Transverse colon (tissue), 4 donors: ENCODE measurements around the gene PDCL2. TPM values are rescaled to one million over a fixed set of nuclear protein-coding genes. Genes with fewer than 3 reads are reported as not detected.

ENCODE experiments used
- DNase-seq: peaks from one replicate; pipeline ENCODE4 v3.0.0-alpha.2; 2019
- H3K27ac ChIP-seq, 4 donors: fragments of 200-600 bp; sonication (generic); 2 replicates each; pipeline ENCODE4 v1.5.1; 2016 to 2018; ENCODE audit warnings: inconsistent platforms in 4 of 4
- H3K27me3 ChIP-seq: fragments of 200-600 bp; sonication (generic); 2 replicates; pipeline ENCODE4 v1.5.1; 2017; ENCODE audit warnings: inconsistent platforms
- H3K36me3 ChIP-seq, 4 donors: fragments of 200-600 bp; sonication (generic); 2 replicates each; pipeline ENCODE4 v1.5.1; 2017 to 2019; ENCODE audit warnings: inconsistent platforms in 4 of 4
- H3K4me1 ChIP-seq, 4 donors: fragments of 200-600 bp; sonication (generic); 2 replicates each; pipeline ENCODE4 v1.5.1; 2017 to 2020; ENCODE audit warnings: inconsistent platforms in 4 of 4
- H3K4me3 ChIP-seq, 4 donors: fragments of 200-600 bp; sonication (generic); 1 replicate in 1 of 4; 2 replicates in 3 of 4; pipeline versions ENCODE4 v1.5.1 to v1.6.1; 2017 to 2019; ENCODE audit warnings: inconsistent platforms in 4 of 4
- H3K9me3 ChIP-seq, 2 donors: fragments of 200-600 bp; sonication (generic); 2 replicates each; pipeline ENCODE4 v1.5.1; 2017 to 2019; ENCODE audit warnings: inconsistent platforms in 2 of 2
- CTCF ChIP-seq, 5 experiments: fragments of 200-600 bp in 3 of 5; fragments of 450-650 bp in 2 of 5; sonication (generic) in 3 of 5; IDR thresholded peaks; 1 replicate in 2 of 5; 2 replicates in 3 of 5; pipeline ENCODE4 v1.5.1; 2016 to 2017; ENCODE audit warnings: antibody characterized with exemption in 5 of 5, inconsistent platforms in 3 of 5, mild to moderate bottlenecking in 2 of 5, moderate library complexity in 1 of 5
- EP300 ChIP-seq: sonication (generic); formaldehyde crosslinking; IDR thresholded peaks from one replicate; pipeline ENCODE4 v1.6.1; 2017; ENCODE audit warnings: antibody characterized with exemption, low read depth
- POLR2A ChIP-seq: fragments of 450-650 bp; IDR thresholded peaks from one replicate; pipeline ENCODE4 v1.6.1; 2016; ENCODE audit warnings: antibody characterized with exemption, mild to moderate bottlenecking, moderate library complexity
- POLR2AphosphoS5 ChIP-seq, 3 donors: sonication (generic); formaldehyde crosslinking; IDR thresholded peaks; one replicate each; pipeline ENCODE4 v1.6.1; 2016; ENCODE audit warnings: antibody characterized with exemption in 3 of 3
- WGBS, 2 donors: methylation state at CpG; one replicate each; pipeline ENCODE4 v1.1.5; 2018; ENCODE audit warnings: low coverage in 1 of 2; 5-methylcytosine and 5-hydroxymethylcytosine counted together
- in situ Hi-C, 4 donors: fragments of 200-750 bp; cut with MboI; loops; one replicate each; pipeline versions ENCODE4 v1.15.0 to v1.15.1; 2017; ENCODE audit warnings: low sequenced_read_pairs in 3 of 4, low pct_ligation_motif_present in 1 of 4, low pct_unique_long_range_greater_than_20kb in 1 of 4
- intact Hi-C: fragments of 100-400 bp; cut with DNase I; formaldehyde crosslinking; loops from one replicate; pipeline ENCODE4 v1.15.1; 2023; ENCODE audit warnings: low total_unique reads
- total RNA-seq, 4 donors: library from RNA; depleted of rRNA; stranded (reverse); fragments of >200 nt; gene quantifications; one replicate each; pipeline ENCODE4 v1.1.0, GENCODE V29; 2016

The PDCL2 gene
- total RNA-seq, 4 donors from 2014 or later = not detected

- Histone ChIP-seq H3K4me1 (no peaks in the 10 kb centered on the region), H3K9me3 (no peaks in the 10 kb centered on the region), H3K27ac (no peak overlapping the region), H3K27me3 (no peaks in the 10 kb centered on the region), H3K4me3 (no peak overlapping the region), H3K36me3 (no peaks in the 10 kb centered on the region)
- intact Hi-C loops = no loop called here
- DNase-seq = no peak
- TF ChIP-seq POLR2AphosphoS5 (IDR thresholded peaks at IDR 0.05) (no peak), CTCF (IDR thresholded peaks at IDR 0.05) (no peak), POLR2A (no peak), EP300 (no peak)
- in situ Hi-C loops = loop anchor here in 1 of 4 donors (25.0 kb wide), 1 partner anchor 201 kb away; the partner anchor contains the start of gene SRD5A3
These were observed 53.5 kb downstream of the PDCL2 start for GRCh38 chr4:55538531-55538930.

GRCh38 chr4:55534306-55534705 lies 57.7 kb downstream of the PDCL2 start:
- Histone ChIP-seq H3K36me3 (no peaks in the 10 kb centered on the region), H3K4me3 (no peak overlapping the region), H3K27ac (no peak overlapping the region), H3K4me1 (no peaks in the 10 kb centered on the region), H3K9me3 (peaks cover 0 to 3% of the 10 kb centered on the region in 2 donors), H3K27me3 (no peaks in the 10 kb centered on the region)
- in situ Hi-C loops = loop anchor here in 1 of 4 donors (25.0 kb wide), 1 partner anchor 197 kb away; the partner anchor contains the start of gene SRD5A3
- no peak for DNase-seq
- no peak for TF ChIP-seq POLR2A
- no peak for TF ChIP-seq CTCF (IDR thresholded peaks at IDR 0.05)
- TF ChIP-seq POLR2AphosphoS5 (IDR thresholded peaks at IDR 0.05) = no peak
- no peak for TF ChIP-seq EP300
- intact Hi-C loops = no loop called here

GRCh38 chr4:55530691-55531090 lies 61.4 kb downstream of the PDCL2 start:
- H3K36me3 ChIP-seq = no peaks in the 10 kb centered on the region
- H3K4me3 ChIP-seq = no peak overlapping the region
- H3K27ac ChIP-seq = no peak overlapping the region
- intact Hi-C loops = no loop called here
- no peaks in the 10 kb centered on the region for H3K4me1 ChIP-seq
- in situ Hi-C loops = loop anchor here in 1 of 4 donors (25.0 kb wide), 1 partner anchor 193 kb away; the partner anchor contains the start of gene SRD5A3
- TF ChIP-seq POLR2AphosphoS5 (IDR thresholded peaks at IDR 0.05) (no peak), POLR2A (no peak), EP300 (no peak), CTCF (IDR thresholded peaks at IDR 0.05) (no peak)
- H3K9me3 ChIP-seq = peaks cover 0 to 3% of the 10 kb centered on the region in 2 donors
- H3K27me3 ChIP-seq = no peaks in the 10 kb centered on the region
- 78 to 100% methylated on average over 2 to 4 of the region's 4 CpGs for WGBS, 2 donors
- no peak for DNase-seq

GRCh38 chr4:55530167-55530566 lies 61.9 kb downstream of the PDCL2 start:
- WGBS, 2 donors = 90 to 96% methylated on average over 3 to 4 of the region's 4 CpGs
- Histone ChIP-seq H3K27ac (no peak overlapping the region), H3K4me1 (no peaks in the 10 kb centered on the region), H3K36me3 (no peaks in the 10 kb centered on the region), H3K9me3 (peaks cover 0 to 3% of the 10 kb centered on the region in 2 donors), H3K4me3 (no peak overlapping the region), H3K27me3 (no peaks in the 10 kb centered on the region)
- no peak for TF ChIP-seq CTCF (IDR thresholded peaks at IDR 0.05)
- no peak for TF ChIP-seq POLR2A
- no peak for TF ChIP-seq EP300
- TF ChIP-seq POLR2AphosphoS5 (IDR thresholded peaks at IDR 0.05) = no peak
- no peak for DNase-seq
- intact Hi-C loops (no loop called here), in situ Hi-C loops (loop anchor here in 1 of 4 donors (25.0 kb wide), 1 partner anchor 193 kb away; the partner anchor contains the start of gene SRD5A3)
